AG09319 (cell line): ENCODE measurements around the gene CEP89.
"Not testable (repeated sequence)": the region's sequence is repeated elsewhere in the genome, so short reads cannot be mapped to it uniquely, and the experiment has no call there.

Experiments
- DNase-seq: peaks from one replicate; pipeline ENCODE4 v3.0.0-alpha.2; 2010; ENCODE audit warnings: low read depth; ENCODE audit errors: extremely low read depth
- CTCF ChIP-seq: IDR thresholded peaks from 2 replicates; pipeline ENCODE4 v1.5.1; 2011; ENCODE audit warnings: low read depth, mild to moderate bottlenecking, inconsistent platforms, low read length, moderate library complexity

CEP89 gene

GRCh38 chr19:32843716-32844245 lies 128.0 kb downstream of the CEP89 start:
- no peak for TF ChIP-seq CTCF
- no peak for DNase-seq

GRCh38 chr19:32842061-32842460 lies 129.7 kb downstream of the CEP89 start:
- TF ChIP-seq CTCF, result no peak
- DNase-seq, result no peak

- no peak for DNase-seq
- no peak for TF ChIP-seq CTCF
Observed at GRCh38 chr19:32837531-32837930, 134.2 kb downstream of the CEP89 start.

GRCh38 chr19:32833388-32833787 lies 138.4 kb downstream of the CEP89 start:
- not testable (repeated sequence) for DNase-seq

- DNase-seq, result not testable (repeated sequence)
Observed at GRCh38 chr19:32832825-32833224, 138.9 kb downstream of the CEP89 start.

- not testable (repeated sequence) for DNase-seq
Observed at GRCh38 chr19:32832094-32832493, 139.7 kb downstream of the CEP89 start.

GRCh38 chr19:32831611-32832010 lies 140.1 kb downstream of the CEP89 start:
- TF ChIP-seq CTCF, result no peak
- DNase-seq, result no peak

- no peak for DNase-seq
- TF ChIP-seq CTCF, result no peak
Observed at GRCh38 chr19:32830231-32831014, 141.3 kb downstream of the CEP89 start.

GRCh38 chr19:32829345-32829896 lies 142.3 kb downstream of the CEP89 start:
- no peak for DNase-seq
- no peak for TF ChIP-seq CTCF
